Kidney (tissue), 14 donors: Measurements from ENCODE around the gene KIAA0930. TPM values are rescaled to one million over a fixed set of nuclear protein-coding genes. Genes with fewer than 3 reads are reported as not detected.

Source experiments
- DNase-seq, 5 donors: peaks; one replicate each; pipeline ENCODE4 v3.0.0-alpha.2; 2013 to 2020
- FAIRE-seq: peaks from 2 replicates; lab custom pipeline; 2012; peaks lifted over from hg19 to GRCh38; lab: Jason Lieb, UNC
- H3K27ac ChIP-seq, 2 donors: one replicate each; pipeline ENCODE4 v1.7.0; 2013; ENCODE audit warnings: low read depth in 2 of 2, low read length in 2 of 2, inconsistent platforms in 1 of 2
- H3K27me3 ChIP-seq: one replicate; pipeline ENCODE4 v1.7.1; 2013; ENCODE audit warnings: low read length, inconsistent platforms; ENCODE audit not compliant: control insufficient read depth, insufficient read depth
- H3K36me3 ChIP-seq, 3 donors: one replicate each; pipeline versions ENCODE4 v1.7.0 to v1.7.1; 2013; ENCODE audit warnings: low read length in 3 of 3, control low read depth in 1 of 3, inconsistent platforms in 1 of 3; ENCODE audit not compliant: insufficient read depth in 3 of 3, control insufficient read depth in 2 of 3
- H3K4me1 ChIP-seq, 3 donors: one replicate each; pipeline versions ENCODE4 v1.7.0 to v1.7.1; 2013; ENCODE audit warnings: low read length in 3 of 3, inconsistent platforms in 1 of 3, low read depth in 1 of 3; ENCODE audit not compliant: control insufficient read depth in 2 of 3, insufficient read depth in 2 of 3
- H3K4me3 ChIP-seq, 3 donors: one replicate each; pipeline versions ENCODE4 v1.7.0 to v1.8.1; 2013; ENCODE audit warnings: low read length in 3 of 3, control low read depth in 1 of 3, inconsistent platforms in 1 of 3
- H3K9ac ChIP-seq, 3 donors: one replicate each; pipeline versions ENCODE4 v1.7.0 to v1.7.1; 2013; ENCODE audit warnings: low read length in 3 of 3, control low read depth in 1 of 3, inconsistent platforms in 1 of 3
- H3K9me3 ChIP-seq, 3 donors: one replicate each; pipeline versions ENCODE4 v1.7.0 to v1.7.1; 2013; ENCODE audit warnings: low read length in 3 of 3, control low read depth in 1 of 3, inconsistent platforms in 1 of 3; ENCODE audit not compliant: control insufficient read depth in 2 of 3, insufficient read depth in 1 of 3
- CTCF ChIP-seq: IDR thresholded peaks from 3 replicates; pipeline ENCODE4 v1.5.1; 2012; ENCODE audit warnings: mild to moderate bottlenecking, moderate library complexity, borderline replicate concordance; ENCODE audit not compliant: insufficient read depth; ENCODE audit errors: extremely low read depth
- intact Hi-C: fragments of 100-400 bp; cut with DNase I; formaldehyde crosslinking; loops from one replicate; pipeline ENCODE4 v1.11.1; 2022
- polyA plus RNA-seq: library from polyadenylated mRNA; stranded (reverse); fragments of 350-450 nt; fragmentation: Illumina TruSeq; extraction: RNeasy Lipid Tissue Mini Kit (QIAGEN cat#74804); gene quantifications from one replicate; pipeline ENCODE4 v1.2.3, GENCODE V29; 2014; ENCODE audit warnings: low read depth, low replicate concordance; ENCODE audit not compliant: insufficient read depth
- total RNA-seq: library from RNA; stranded (reverse); fragmentation: NEBNext Ultra II Directional; extraction: Animal tissue kit (Norgen Biotek cat#: 25700); gene quantifications from one replicate; pipeline ENCODE4 v1.2.1, GENCODE V29; 2021
- donor health status: control.
- donor health status: control.
- donor health status: control.
- donor health status: control.
- donor health status: control.
- donor health status: DM: yes; HTN: yes; CAD: no.
- donor health status: Normal renal cell carcinoma (clear cell type).

KIAA0930 gene
- total and polyA plus RNA-seq, 2 donors from 2014 or later, result 26.4 to 55.4 TPM

GRCh38 chr22:45270095-45271020, 29.7 kb upstream of the KIAA0930 start:
- H3K27me3 ChIP-seq, result no peaks in the 10 kb centered on the region
- no peak for TF ChIP-seq CTCF
- intact Hi-C loops, result loop anchor here (10.0 kb wide), 1 partner anchor 284 kb away; no protein-coding TSS in a partner anchor

GRCh38 chr22:45268958-45269844, 28.5 kb upstream of the KIAA0930 start:
- Histone ChIP-seq H3K4me1 (peaks cover 0 to 6% (median 3%) of the 10 kb centered on the region in 3 donors), H3K27me3 (no peaks in the 10 kb centered on the region), H3K27ac (no peak overlapping the region), H3K4me3 (peak overlapping the region; percentile 47 to 71 (median 57)), H3K9me3 (no peaks in the 10 kb centered on the region), H3K9ac (peak overlapping the region in 2 of 3 donors; percentile 27 to 65), H3K36me3 (no peaks in the 10 kb centered on the region)
- intact Hi-C loops, result loop anchor here (5.0 kb wide), 1 partner anchor 168 kb away; no protein-coding TSS in a partner anchor
- DNase-seq (peak; percentile 88 to 93 (median 92)), FAIRE-seq (no peak)
- TF ChIP-seq CTCF, result peak; percentile 96

More at GRCh38 chr22:45270095-45271020, 29.7 kb upstream of the KIAA0930 start:
- no peak overlapping the region for H3K9ac ChIP-seq
- no peaks in the 10 kb centered on the region for H3K9me3 ChIP-seq
- no peaks in the 10 kb centered on the region for H3K36me3 ChIP-seq
- no peak overlapping the region for H3K27ac ChIP-seq
- no peak overlapping the region for H3K4me3 ChIP-seq
- peaks cover 0 to 6% (median 3%) of the 10 kb centered on the region in 3 donors for H3K4me1 ChIP-seq
- FAIRE-seq (no peak), DNase-seq (no peak)

GRCh38 chr22:45268167-45268957, 27.7 kb upstream of the KIAA0930 start:
- no peak for TF ChIP-seq CTCF
- H3K9me3 ChIP-seq, result no peaks in the 10 kb centered on the region
- no peak overlapping the region for H3K27ac ChIP-seq
- no peak for FAIRE-seq
- H3K27me3 ChIP-seq, result no peaks in the 10 kb centered on the region
- peak overlapping the region in 2 of 3 donors; percentile 27 to 65 for H3K9ac ChIP-seq
- DNase-seq, result peak in 4 of 5 donors; percentile 78 to 92 (median 85)
- peaks cover 0 to 11% (median 10%) of the 10 kb centered on the region in 3 donors for H3K4me1 ChIP-seq
- peak overlapping the region; percentile 47 to 71 (median 57) for H3K4me3 ChIP-seq
- H3K36me3 ChIP-seq, result no peaks in the 10 kb centered on the region
- intact Hi-C loops, result loop anchor here (5.0 kb wide), 1 partner anchor 169 kb away; no protein-coding TSS in a partner anchor
